EH (cell line): ENCODE measurements around the gene PEX5.
"Not testable (repeated sequence)": the region's sequence is repeated elsewhere in the genome, so short reads cannot be mapped to it uniquely, and the experiment has no call there.

Source experiments
- DNase-seq: peaks from one replicate; pipeline ENCODE4 v3.0.0-alpha.2; 2015; ENCODE audit warnings: low read depth

The PEX5 gene

GRCh38 chr12:7213745-7214144 is 24.3 kb downstream of the PEX5 start:
- not testable (repeated sequence) for DNase-seq

GRCh38 chr12:7217475-7218069 is 28.1 kb downstream of the PEX5 start:
- no peak for DNase-seq

DNA sequence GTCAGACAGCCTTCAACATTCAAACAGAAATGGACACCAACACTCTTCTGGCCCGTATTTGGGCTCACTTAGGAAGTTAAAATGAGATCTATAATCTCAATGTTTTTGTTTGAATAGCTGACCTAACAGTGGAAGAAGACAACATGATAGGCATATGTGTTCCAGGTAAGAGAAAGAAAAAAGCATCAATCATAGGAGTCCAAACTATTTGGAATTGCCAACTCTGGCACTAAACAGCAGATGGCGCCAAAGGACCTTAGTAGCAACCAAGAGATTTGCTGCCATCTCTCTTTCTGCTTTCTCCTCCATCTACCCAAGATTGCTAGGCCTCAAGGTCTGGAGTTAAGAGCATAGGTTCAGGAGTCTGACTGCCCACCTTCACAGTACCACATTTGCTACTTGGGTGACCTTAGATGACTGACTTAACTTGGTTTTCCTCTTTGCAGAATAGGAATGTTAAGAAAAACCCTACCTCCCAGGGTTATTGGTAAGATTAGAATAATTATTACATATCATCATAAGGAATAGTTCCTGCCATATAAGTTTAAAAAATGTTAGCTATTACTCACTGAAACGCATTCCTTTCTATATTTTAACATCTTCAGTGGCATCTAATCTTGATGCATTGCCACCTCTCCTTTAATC is 30.2 kb downstream of the PEX5 start:
- peak; percentile 75 for DNase-seq

- DNase-seq = no peak
Observed at GRCh38 chr12:7221486-7221885, 32.0 kb downstream of the PEX5 start.

- no peak for DNase-seq
Observed at GRCh38 chr12:7229741-7230140, 40.3 kb downstream of the PEX5 start.

DNA sequence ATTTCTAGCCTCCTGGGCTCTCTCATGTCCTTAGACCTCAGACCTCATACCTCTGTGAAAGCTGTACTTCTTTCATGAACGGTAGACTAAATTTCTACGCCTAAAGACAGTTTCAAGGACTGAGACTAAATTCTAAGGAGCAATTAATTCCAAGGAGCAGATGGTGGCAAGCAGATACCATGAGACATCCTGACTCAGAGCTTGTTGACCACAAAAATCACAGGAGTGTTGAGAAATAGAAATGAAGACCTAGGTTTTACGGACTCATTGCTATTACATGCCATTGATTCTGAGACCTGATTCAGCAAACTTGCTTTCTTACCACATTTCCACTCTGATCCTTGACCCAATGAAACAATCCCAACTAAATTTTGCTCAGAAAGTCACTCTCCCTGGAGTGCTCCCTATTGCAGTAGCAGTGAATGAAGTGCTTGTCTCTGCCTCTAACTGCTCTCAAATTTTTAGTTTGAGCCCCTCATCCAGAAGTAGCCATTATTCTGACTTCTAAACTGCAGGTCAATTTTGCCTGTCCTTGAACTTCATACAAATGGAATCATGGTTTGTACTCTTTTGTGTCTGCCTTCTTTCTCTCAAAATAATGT is 52.0 kb downstream of the PEX5 start:
- DNase-seq = peak; percentile 58

GRCh38 chr12:7242176-7243101 is 53.0 kb downstream of the PEX5 start:
- no peak for DNase-seq

DNA sequence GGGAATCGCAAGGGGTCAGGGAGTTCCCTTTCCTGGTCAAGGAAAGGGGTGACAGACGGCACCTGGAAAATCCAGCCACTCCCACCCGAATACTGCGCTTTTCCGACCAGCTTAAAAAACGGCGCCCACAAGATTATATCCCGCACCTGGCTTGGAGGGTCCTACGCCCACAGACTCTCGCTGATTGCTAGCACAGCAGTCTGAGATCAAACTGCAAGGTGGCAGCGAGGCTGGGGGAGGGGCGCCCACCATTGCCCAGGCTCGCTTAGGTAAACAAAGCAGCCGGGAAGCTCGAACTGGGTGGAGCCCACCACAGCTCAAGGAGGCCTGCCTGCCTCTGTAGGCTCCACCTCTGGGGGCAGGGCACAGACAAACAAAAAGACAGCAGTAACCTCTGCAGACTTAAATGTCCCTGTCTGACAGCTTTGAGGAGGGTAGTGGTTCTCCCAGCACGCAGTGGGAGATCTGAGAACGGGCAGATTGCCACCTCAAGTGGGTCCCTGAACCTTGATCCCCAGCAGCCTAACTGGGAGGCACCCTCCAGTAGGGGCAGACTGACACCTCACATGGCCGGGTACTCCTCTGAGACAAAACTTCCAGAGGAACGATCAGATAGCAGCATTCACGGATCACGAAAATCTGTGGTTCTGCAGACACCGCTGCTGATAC is 62.0 kb downstream of the PEX5 start:
- not testable (repeated sequence) for DNase-seq

- DNase-seq = no peak
Observed at GRCh38 chr12:7259060-7259459, 69.6 kb downstream of the PEX5 start.
